Activated CD8-positive, alpha-beta memory T cell treated with anti-CD3 and anti-CD28 coated beads, Interleukin-2, amount 50 U/mL, for 1 hour (primary cell): ENCODE measurements around the gene THAP12.
"Not testable (repeated sequence)": the region's sequence is repeated elsewhere in the genome, so short reads cannot be mapped to it uniquely, and the experiment has no call there.

Experiments used
- DNase-seq: peaks from one replicate; pipeline ENCODE4 v3.0.0-alpha.2; 2020; ENCODE audit errors: extremely low read depth

The THAP12 gene

GRCh38 chr11:76380977-76381719 lies at the start of gene THAP12, which contains the start of gene GVQW3:
THAP12 (minus strand) TSS chr11:76381132; CDS start chr11:76380836, 296 bp downstream.
GVQW3 (plus strand) TSS chr11:76381323; CDS start chr11:76381829, 506 bp downstream.
- DNase-seq: peak; percentile 94

GRCh38 chr11:76426660-76427059 lies 45.7 kb upstream of the THAP12 start:
- DNase-seq: no peak

GRCh38 chr11:76424891-76425290 lies 44.0 kb upstream of the THAP12 start:
- DNase-seq: no peak

GRCh38 chr11:76424379-76424778 lies 43.4 kb upstream of the THAP12 start:
- DNase-seq: no peak

GRCh38 chr11:76419896-76420295 lies 39.0 kb upstream of the THAP12 start:
- DNase-seq: no peak

- DNase-seq: no peak
Observed at GRCh38 chr11:76415073-76415472, 34.1 kb upstream of the THAP12 start.

GRCh38 chr11:76410851-76411357 lies 30.0 kb upstream of the THAP12 start:
- DNase-seq: no peak

GRCh38 chr11:76408171-76408965 lies 27.4 kb upstream of the THAP12 start:
- no peak for DNase-seq

GRCh38 chr11:76406359-76406758 lies 25.4 kb upstream of the THAP12 start:
- no peak for DNase-seq

GRCh38 chr11:76401484-76401883 lies 20.6 kb upstream of the THAP12 start:
- not testable (repeated sequence) for DNase-seq

- DNase-seq: no peak
Observed at GRCh38 chr11:76400967-76401366, 20.0 kb upstream of the THAP12 start.

GRCh38 chr11:76397383-76397782 lies 16.5 kb upstream of the THAP12 start:
- DNase-seq: no peak

- DNase-seq: no peak
Observed at GRCh38 chr11:76395296-76395695, 14.4 kb upstream of the THAP12 start.

- DNase-seq: no peak
Observed at GRCh38 chr11:76394411-76394810, 13.5 kb upstream of the THAP12 start.

- no peak for DNase-seq
Observed at GRCh38 chr11:76392870-76393269, 11.9 kb upstream of the THAP12 start.

- DNase-seq: no peak
Observed at GRCh38 chr11:76391811-76392475, 11.0 kb upstream of the THAP12 start.

GRCh38 chr11:76391021-76391420 lies 10.1 kb upstream of the THAP12 start:
- DNase-seq: no peak

- no peak for DNase-seq
Observed at GRCh38 chr11:76388408-76388807, 7.5 kb upstream of the THAP12 start.

- DNase-seq: no peak
Observed at GRCh38 chr11:76385903-76386302, 5.0 kb upstream of the THAP12 start.

- no peak for DNase-seq
Observed at GRCh38 chr11:76382209-76382608, 1.3 kb upstream of the THAP12 start.

- peak; percentile 9 for DNase-seq
Observed at GRCh38 chr11:76380159-76380976, 564 bp downstream of the THAP12 start.
